Fibroblast of skin of left quadriceps (primary cell): ENCODE measurements around the gene CR1L.
"Not testable (repeated sequence)": the region's sequence is repeated elsewhere in the genome, so short reads cannot be mapped to it uniquely, and the experiment has no call there.

Experiments used
- DNase-seq, 2 experiments: peaks; one replicate each; pipeline ENCODE4 v3.0.0-alpha.2; 2013; ENCODE audit warnings: low read depth in 2 of 2

CR1L gene

DNA sequence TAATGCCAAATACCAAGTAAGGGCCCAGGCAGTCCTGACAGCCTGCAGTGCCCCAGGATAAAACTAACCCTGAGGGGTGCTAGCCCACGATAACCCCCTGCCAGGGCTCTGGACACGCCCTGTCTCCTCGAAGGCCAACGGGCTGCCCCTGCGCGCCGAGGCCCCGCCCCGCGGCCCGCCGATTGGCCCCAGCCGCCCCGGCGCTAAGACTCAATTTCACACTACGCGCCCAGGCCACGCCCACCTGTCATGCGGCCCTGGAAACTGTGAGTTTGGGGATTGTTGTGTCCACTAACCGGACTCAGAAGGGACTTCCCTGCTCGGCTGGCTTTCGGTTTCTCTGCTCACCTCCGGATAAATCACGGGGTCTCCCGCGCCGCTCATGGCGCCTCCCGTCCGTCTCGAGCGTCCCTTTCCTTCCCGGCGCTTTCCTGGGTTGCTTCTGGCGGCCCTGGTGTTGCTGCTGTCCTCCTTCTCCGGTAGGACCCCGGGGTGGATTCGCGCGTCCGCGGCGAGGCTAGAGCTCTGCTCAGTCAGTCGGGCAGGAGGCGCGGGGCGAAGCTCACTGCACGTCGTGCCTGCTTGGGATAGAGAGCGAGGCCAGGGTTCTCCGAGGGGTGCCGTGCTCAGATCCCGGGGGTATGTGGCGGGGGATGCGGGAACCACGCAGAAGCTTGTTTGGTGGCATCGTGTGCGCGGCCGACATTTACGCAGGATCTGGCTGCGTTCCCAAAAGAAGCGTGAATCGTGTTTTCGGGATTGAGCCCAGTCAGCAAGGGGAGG is at the start of gene CR1L:
Gene CR1L, plus strand, starts transcription at position 282 of the 783 bp plus-strand sequence. Its CDS starts 101 bp downstream, at position 383.
- DNase-seq, result peak; percentile 14 to 18

DNA sequence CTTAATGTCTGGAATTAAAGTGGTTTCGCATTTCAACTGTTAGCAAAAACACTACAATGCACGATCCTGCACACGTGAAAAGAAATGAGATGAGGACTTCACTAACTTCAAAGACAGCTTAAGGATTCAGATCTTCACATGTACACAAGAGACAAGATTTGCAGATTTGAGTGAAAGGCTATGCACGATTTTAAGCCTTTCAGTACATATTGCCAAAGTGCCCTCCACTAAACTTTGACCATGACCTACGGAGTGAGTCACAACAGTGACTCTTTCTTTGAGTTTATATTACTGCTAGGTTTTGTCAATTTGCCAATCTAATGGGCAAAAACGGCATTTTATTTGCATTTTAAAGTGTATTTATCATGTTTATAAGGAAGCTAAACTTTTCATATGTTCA is 41.2 kb upstream of the CR1L start:
- no peak for DNase-seq

DNA sequence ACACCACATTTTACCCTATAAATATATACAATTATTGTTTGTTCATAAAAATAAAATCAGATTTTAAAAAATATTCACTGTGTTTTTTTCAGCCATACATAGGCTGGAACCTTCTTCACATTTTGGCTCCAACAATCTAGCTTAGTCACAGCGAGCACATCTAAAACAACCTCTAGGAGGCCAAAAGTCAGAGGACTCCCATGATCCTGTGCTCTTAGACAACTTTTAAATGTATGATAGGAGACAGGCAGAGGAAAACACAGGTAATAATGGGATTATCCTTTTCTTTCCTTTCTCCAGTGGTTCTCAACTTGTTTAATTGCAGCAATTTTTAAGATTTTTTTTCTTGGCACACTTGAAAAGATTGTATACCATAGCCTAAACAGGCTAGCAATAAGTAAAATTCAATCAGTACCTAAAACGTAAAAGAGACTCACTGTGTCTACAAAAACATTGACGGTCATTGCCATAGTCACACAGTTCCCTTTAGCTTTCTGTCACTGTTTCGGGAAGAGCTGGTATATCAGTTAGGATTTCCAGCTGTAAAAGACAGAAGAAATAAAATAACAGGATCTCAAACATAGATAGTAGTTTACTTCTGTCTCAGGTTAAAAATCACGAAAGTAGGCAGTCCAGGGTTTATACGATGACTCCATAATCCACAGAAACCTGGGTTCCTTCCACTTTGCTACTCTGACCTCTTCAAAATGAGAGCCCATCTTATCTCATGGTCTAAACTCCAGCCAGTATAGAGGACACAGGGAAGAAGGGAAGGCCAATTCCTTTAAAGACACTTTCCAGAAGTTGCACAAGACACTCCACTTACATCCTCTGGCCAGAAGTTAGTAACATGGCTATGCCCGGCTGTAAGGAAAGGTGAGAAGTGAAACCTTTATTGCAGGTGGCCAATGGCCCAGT is 39.2 kb upstream of the CR1L start:
- DNase-seq, result no peak

DNA sequence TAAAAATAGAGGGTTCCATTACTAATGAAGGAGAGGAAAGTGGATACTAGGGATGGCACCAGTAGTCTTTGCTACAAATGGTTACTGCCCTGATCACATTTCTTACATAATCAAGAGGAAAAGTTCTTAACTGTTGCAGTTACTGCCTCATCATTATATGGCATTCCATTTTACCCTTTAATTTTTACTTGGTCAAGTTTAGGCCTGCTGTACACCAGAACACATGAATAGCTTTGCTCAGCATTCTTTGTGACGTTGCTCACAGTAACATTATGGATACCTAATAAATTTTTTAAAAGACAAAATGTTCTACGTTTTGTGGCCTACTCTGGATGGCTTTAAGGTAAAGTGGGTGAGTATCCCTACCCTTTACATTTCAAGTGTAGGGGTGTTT is 38.6 kb upstream of the CR1L start:
- DNase-seq, result no peak

DNA sequence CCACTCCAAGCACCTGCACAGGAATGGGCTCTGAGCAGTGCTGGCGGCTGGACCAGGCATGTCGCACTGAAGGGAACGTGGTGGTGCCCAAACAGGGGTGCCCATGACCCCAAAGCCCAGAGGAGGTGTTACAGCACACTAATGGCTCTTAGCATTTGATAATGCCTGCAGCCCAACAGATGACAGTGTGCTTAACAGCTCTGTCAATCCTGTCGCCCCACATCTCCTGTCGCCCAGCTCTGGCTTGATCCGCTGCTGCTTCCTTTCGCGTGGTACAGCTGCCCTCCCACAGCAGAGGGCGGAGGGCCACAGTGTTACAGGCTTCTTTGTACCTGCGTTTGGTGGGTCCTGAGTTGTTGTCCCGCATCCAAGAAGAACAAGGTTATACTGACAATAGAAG is 32.2 kb upstream of the CR1L start:
- no peak for DNase-seq

DNA sequence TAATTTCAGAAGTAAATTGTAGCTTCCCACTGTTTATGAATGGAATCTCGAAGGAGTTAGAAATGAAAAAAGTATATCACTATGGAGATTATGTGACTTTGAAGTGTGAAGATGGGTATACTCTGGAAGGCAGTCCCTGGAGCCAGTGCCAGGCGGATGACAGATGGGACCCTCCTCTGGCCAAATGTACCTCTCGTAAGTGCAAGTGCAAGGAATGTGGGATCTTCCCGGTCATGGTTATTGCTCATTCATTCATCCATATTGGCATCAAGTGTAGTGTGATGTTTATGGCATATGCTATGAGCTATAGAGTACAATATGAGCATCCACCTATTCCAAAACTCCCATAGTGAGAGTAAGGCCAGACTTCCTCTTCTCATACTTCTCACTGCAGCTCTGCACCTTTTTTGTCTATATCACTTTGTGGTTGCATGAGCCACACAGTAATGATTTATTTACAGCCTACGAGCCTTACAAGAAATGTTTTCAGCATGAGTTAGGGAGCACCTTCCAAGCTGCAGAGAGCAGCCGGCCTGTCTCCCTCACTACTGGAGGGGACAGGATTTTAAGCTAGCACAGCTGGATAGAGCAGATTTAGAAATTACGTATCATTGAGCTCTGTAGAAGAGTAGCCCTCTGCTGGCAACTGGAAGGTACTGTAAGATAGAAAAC is 24.9 kb upstream of the CR1L start:
- DNase-seq, result peak; percentile 23 to 29

DNA sequence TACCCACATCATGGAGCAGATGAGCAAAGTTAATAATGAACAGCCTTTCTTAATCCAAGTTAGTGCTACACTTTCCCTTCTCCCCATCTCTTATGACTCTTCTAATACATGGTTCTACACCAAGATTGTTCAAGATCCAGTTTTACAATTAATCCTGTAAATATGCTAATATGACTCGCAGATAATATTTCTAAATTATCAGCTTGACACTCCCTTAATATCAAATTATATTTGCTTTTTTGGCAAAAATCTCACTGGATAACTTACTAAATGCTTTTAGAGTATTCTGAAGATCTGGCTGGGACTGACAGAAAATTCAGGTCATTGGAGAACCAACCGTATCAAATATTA is 24.4 kb upstream of the CR1L start:
- no peak for DNase-seq

DNA sequence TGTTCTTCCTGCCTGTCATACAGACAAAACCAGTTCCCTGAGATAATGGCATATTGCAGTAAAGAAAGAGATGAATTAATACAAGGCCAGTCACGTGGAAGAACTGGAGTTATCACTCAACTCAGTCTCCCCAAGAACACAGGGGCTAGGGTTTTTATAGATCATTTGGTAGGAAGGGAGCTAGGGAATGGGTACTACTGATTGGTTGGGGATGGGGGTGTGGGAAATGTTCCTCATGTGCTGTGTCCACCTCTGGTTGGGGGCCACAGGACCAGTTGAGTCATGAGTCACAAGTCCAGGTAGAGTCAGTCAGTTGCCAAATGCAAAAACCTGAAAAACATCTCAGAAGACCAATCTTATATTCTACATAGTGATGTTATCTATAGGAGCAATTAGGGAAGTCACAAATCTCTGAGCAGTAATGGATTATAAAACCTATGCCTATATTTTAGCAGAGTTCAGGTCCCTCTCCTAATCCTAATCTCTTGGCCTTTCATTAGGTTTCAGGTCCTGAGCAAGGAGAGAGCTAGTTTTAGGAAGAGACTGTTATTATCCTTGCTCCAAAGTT is 19.3 kb upstream of the CR1L start:
- DNase-seq, result not testable (repeated sequence)

DNA sequence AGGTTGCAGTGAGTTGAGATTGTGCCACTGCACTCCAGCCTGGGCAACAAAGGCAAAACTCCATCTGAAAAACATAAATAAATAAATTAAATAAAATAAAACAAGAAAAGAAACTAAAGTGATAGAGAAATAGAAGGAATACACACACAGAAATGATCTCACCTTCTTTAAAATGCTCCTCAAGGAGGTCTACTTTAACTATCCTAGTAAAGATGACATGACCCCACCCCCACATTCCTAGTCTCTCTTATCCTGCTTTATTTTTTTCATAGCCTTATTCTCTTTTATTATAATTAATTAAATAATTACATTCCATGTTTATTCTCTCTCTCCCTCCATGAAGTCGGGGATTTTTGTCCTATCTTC is 18.0 kb upstream of the CR1L start:
- DNase-seq, result no peak

DNA sequence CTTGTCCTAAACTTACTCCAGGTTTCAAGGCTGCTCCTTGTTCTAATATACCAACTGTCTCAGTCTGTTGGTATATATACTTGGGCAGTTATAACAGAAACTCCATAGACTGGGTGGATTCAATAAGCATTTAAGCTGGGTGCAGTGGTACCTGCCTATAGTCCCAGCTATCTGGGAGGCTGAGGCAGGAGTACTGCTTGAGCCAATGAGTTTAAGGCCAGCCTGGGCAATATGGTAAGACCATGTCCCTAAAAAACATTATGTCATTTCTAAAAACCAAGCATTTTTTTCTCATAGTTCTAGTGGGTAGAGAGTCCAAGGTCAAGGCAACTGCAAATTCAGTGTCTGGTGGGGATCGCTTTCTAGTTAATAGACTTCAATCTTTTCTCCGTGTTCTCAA is 17.4 kb upstream of the CR1L start:
- no peak for DNase-seq

DNA sequence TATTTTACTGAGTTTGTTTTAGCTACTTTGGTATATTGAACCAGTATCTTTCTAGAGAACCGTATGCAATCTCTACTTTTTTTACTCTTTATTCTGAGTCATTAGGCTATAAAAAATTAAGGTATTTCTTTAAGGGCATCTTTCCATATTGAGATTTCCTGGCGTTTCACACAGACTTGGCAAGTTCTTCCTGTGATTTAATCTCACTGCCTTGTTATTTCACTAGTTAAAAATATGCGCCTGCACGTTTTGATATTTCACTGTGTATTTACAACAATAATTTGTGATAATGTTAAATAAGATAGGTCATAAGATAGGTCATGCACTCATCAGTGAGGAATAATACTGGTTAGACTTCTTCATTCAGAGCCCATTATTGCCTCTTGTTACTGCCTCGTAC is 16.2 kb upstream of the CR1L start:
- no peak for DNase-seq

DNA sequence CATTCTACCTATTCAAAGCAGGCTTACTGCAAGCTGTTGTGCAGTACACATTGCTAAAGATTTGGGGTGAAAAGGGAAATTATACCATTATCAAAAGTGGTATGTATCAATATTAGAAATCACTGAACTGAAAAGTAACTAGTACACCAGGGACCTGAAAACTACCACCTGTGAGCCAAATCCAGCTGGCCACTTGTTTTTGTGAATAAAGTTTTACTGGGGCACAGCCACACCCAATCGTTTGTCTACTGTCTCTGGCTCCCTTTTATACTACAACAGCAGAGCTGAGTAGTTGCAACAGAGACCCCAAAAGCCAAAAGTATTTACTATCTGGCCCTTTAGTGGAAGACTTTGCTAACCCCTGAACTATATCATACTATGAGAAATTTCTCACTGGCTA is 13.8 kb upstream of the CR1L start:
- no peak for DNase-seq

DNA sequence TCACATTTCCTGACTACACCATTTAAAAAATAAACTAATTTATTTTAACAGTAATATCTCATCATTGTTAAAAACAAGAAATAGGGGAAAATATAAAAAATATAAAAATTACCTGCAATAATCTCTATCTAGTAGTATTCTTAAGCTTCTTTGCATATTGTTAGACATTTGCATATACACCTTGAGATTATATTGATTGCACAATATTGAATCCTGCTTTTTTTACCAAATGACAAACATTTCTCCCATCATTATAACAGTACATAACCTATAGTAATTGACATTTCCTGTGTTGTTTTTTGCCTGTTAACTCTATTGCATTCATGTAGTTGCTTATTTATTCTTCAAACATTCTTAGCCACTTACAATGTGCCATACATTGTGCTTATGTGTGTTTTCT is 11.7 kb upstream of the CR1L start:
- no peak for DNase-seq

DNA sequence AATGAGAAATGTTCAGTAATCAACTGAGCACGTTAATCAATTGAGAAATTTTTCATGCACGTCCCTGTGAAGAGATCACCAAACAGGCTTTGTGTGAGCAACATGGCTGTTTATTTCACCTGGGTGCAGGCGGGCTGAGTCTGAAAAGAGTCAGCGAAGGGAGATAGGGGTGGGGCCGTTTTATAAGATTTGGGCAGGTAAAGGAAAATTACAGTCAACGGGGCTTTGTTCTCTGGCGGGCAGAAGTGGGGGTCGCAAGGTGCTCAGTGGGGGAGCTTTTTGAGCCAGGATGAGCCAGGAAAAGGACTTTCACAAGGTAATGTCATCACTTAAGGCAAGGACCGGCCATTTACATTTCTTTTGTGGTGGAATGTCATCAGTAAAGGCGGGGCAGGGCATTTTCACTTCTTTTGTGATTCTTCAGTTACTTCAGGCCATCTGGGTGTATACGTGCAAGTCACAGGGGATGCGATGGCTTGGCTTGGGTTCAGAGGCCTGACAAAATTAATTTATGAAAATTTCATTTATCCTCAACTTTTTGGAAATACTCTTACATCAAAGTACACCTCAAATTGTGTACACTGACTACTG is 11.1 kb upstream of the CR1L start:
- DNase-seq, result not testable (repeated sequence)

DNA sequence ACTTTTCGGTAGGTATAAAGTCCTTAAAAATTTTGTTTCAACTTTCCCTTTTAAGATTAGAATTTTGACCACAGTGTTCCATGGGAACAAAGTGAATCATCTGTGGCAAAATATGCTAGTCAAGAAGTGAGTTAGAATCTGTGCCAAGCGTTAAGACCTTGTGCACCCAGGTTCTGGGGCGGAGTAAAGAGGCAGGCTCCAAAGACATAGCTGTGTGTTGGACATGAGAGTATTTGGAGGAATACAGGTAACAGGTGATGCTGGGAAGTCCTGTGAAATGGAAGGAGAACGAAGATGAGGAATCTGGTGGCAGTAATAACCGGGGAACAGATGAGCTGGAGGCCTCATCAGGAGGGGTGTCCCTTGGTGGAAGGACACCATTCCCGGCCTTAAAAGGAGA is 10.6 kb upstream of the CR1L start:
- not testable (repeated sequence) for DNase-seq

DNA sequence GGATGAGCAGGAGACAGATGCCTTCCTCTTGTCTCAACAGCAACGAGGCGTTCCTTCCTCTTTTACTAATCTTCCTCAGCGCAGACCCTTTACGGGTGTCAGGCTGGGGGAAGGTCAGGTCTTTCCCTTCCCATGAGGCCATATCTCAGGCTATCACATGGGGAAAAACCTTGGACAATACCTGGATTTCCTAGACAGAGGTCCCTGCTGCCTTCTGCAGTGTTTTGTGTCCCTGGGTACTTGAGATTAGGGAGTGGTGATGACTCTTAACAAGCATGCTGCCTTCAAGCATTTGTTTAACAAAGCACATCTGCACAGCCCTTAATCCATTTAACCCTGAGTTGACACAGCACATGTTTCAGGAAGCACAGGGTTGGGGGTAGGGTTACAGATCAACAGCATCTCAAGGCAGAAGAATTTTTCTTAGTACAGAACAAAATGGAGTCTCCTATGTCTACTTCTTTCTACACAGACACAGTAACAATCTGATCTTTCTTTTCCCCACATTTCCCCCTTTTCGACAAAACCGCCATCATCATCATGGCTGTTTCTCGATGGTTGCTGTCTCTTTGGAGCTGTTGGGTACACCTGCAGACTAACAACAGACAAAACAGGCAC is 9.3 kb upstream of the CR1L start:
- not testable (repeated sequence) for DNase-seq

DNA sequence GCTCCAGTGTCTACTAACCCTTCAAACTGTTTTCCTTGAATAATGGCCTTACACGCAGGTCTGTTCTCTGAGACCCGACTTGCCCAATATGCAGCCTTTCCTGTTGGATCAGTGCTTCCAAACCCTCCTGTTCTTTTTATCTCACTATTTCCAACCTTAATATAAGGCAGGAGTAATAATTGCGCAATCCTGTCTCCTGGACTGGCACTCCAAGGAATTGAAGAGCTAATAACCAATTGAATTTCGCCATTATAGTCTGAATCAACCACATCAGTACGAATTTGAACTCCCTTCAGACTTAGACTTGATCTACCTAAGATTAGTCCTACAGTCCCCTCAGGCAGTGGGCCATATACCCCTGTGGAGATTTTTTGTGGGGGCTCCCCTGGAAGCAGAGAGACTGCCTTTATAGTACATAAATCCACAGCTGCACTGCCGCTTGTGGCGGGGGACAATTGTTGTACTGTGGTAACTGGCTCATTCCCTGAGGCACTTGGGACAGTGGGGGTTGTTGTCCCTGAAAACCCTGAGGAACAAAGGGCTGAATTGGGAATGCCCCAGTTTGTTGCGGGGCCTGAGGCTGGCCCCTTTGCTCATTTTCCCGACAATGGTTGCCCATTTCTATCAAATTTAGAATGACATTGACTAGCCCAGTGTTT is 6.3 kb upstream of the CR1L start:
- not testable (repeated sequence) for DNase-seq

DNA sequence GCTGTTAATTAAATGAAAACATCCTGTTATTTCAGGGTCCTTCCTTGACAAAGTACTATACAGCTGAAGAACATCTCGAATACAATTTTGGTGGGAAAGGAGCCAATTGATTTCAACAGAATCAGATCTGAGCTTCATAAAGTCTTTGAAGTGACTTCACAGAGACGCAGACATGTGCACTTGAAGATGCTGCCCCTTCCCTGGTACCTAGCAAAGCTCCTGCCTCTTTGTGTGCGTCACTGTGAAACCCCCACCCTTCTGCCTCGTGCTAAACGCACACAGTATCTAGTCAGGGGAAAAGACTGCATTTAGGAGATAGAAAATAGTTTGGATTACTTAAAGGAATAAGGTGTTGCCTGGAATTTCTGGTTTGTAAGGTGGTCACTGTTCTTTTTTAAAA is 5.6 kb upstream of the CR1L start:
- DNase-seq, result not testable (repeated sequence)

DNA sequence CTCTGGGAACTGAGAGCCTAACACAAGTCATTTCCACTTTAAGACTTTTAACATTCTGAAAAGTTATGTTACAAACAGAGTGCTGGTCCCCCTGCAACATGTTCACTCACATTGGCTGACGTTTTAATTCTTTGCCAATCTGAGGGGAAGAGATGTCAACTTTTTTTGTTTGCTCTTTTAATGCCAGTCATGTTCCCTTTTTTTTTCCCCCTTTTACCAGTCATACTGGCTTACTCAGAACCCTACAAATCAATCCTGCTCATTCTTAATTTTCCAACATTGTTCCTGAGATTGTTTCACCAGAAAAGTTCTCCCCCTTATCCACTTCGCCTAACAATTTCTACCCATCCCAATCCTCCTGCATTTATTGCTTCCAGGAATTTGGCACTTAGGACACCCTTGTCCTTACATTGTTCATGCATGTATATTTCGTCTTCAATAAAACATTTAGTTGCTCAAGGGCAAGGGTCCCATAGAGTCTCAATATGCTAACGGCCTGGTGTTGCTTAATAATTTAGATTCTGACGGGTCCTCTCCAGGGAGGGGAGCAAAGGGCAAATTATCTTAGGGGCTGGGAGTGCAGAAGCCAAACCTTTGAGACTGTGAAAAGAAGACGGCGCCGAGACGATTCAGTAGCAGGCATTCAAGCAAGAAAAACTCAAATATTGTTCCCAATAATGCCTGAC is 624 bp upstream of the CR1L start:
- DNase-seq, result no peak

DNA sequence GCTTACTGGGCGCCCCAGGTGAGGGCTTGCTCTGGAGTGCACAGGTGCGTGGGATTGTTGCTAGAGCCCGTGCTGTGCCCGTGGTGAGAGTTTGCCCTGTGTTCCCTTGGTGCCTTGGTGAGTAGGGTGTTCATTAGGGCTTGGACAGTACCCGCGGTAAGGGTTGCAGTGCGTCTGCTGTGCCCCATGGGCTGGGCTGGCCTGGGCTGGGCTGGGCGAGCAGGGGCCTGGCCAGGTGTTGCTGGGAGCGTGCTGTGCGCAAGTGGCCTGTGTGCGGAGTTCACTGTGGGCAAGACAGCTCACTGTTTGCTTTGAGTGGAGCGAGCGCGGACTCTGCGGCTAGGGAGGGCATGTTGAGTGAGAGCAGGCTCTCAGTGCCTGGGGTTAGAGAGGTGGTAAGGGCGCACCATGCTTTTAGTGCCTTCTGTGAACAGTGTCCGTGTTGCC is 725 bp downstream of the CR1L start:
- DNase-seq, result no peak
